ENCODE measurements around the gene PANK3.
"Not testable (repeated sequence)": the region's sequence is repeated elsewhere in the genome, so short reads cannot be mapped to it uniquely, and the experiment has no call there.

The PANK3 gene

DNA sequence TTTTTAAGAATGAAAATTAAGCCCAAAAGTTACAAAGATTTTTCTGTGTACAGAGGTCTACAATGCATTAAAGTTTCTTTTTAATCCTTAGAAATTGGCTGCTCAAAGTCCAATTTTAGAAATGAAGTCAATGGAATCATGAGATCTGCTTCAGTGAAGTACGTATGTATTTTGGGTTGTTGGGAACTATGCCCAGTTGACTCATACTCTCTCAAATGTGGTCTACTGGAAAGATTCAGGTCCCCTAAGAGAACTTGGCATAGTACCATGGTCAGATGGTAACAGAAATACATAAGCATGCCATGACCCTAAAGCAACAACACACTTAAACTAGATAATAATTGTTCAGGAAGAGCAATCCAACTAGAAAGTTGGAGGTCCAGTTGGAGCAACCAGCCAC is 27.0 kb downstream of the PANK3 start:
- no peak for DNase-seq (ENCODE audit: low spot score)

GRCh38 chr5:168550656-168551055 is 28.5 kb downstream of the PANK3 start:
- no peak for DNase-seq (ENCODE audit: low spot score)

- no peak for DNase-seq (ENCODE audit: low spot score)
These were observed 29.6 kb downstream of the PANK3 start for GRCh38 chr5:168549554-168549953.

GRCh38 chr5:168537176-168537575 is 42.0 kb downstream of the PANK3 start:
- DNase-seq (ENCODE audit: low spot score), result no peak

GRCh38 chr5:168534351-168534750 is 44.8 kb downstream of the PANK3 start:
- DNase-seq (ENCODE audit: low spot score), result not testable (repeated sequence)

GRCh38 chr5:168531987-168532864 is 46.9 kb downstream of the PANK3 start:
- DNase-seq (ENCODE audit: low spot score), result no peak

DNA sequence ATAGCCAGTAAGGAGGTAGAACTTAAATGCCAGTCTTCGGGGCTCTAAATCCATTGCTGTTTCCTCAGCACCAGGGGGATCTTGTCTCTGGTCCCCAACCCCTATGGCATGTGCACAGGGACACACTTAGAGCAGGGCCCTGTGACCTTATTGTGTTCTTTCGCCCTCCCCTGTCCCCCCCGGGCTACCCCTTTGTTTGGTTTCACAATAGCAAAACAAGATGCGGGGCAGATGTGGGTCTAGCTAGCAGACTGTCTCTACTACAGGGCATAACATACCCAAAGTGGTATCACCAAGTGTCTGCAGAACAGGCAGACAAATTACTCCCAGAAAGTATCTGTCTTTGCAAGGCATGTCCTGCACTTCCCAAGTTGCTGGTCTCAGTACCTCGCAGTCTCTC is 48.0 kb downstream of the PANK3 start:
- DNase-seq (ENCODE audit: low spot score), result no peak

GRCh38 chr5:168530621-168531150 is 48.5 kb downstream of the PANK3 start:
- DNase-seq (ENCODE audit: low spot score), result no peak

DNA sequence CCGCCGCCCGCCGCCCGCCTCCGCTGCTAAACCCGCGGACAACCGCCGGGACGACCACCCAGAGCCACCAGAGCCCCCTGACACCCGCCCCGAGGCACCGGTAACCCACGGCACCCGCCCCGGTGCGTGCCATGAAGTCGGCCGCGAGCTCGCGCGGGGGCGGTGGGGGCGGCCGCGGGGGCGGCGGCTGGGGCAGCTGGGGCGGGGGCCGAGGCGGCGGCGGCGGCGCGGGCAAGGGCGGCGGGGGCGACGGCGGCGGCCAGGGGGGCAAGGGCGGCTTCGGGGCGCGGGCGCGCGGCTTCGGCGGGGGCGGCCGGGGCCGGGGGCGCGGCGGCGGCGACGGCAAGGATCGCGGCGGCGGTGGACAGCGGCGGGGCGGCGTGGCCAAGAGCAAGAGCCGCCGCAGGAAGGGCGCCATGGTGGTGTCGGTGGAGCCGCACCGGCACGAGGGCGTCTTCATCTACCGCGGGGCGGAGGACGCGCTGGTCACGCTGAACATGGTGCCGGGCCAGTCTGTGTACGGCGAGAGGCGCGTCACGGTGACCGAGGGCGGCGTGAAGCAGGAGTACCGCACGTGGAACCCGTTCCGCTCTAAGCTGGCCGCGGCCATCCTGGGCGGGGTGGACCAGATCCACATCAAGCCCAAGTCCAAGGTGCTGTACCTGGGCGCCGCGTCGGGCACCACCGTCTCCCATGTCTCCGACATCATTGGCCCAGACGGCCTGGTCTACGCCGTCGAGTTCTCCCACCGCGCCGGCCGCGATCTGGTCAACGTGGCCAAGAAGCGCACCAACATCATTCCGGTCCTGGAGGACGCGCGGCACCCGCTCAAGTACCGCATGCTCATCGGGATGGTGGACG is 49.6 kb downstream of the PANK3 start:
- DNase-seq (ENCODE audit: low spot score), result peak; percentile 51

- peak; percentile 78 for DNase-seq (ENCODE audit: low spot score)
These were observed 50.4 kb downstream of the PANK3 start, which contains the start of gene FBLL1 for GRCh38 chr5:168528521-168529373. Gene FBLL1, plus strand, starts transcription at chr5:168529305. Its CDS starts 200 bp downstream, at chr5:168529505.

DNA sequence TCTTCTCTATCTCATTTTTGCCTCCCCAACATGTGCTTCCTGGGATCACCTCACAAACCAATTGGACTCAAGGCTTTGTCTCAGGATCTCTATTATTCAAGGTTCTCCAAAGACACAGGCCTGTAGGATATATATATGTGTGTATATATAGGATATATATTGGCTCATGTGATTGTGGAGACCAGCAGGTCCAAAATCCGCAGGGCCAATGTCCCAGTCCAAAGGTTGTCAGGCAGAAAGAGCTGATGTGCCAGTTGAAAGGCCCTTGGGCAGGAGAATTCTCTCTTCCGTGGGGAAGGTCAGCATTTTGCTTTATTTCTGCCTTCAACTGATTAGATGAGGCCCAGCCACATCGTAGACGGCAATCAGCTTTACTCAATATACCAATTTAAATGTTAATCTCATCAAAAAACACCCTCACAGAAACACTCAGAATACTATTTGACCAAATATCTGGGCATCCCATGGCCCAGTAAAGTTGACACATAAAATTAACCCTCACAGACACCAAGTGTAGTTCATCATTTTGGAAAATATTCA is 51.3 kb downstream of the PANK3 start:
- DNase-seq (ENCODE audit: low spot score), result no peak

- DNase-seq (ENCODE audit: low spot score), result no peak
These were observed 53.3 kb downstream of the PANK3 start for GRCh38 chr5:168525856-168526255.

- no peak for DNase-seq (ENCODE audit: low spot score)
These were observed 65.2 kb downstream of the PANK3 start for GRCh38 chr5:168513861-168514428.

- no peak for DNase-seq (ENCODE audit: low spot score)
These were observed 76.5 kb downstream of the PANK3 start for GRCh38 chr5:168502563-168503237.

Data from ecto neural progenitor cell (in vitro differentiated cells).